Measurements from ENCODE around the gene AP3M1.

Gene AP3M1

GRCh38 chr10:74086317-74086716 lies 64.3 kb downstream of the AP3M1 start:
- Histone ChIP-seq H3K4me1 (ENCODE audit: control insufficient read depth, insufficient read depth, low read length) (no peaks in the 10 kb centered on the region), H3K36me3 (ENCODE audit: control insufficient read depth, insufficient read depth, low read length) (peaks cover 10% of the 10 kb centered on the region), H3K4me3 (ENCODE audit: low read depth, low read length) (no peak overlapping the region), H3K9ac (ENCODE audit: low read depth, low read length) (no peak overlapping the region), H3K27me3 (ENCODE audit: control insufficient read depth, insufficient read depth, low read length) (no peaks in the 10 kb centered on the region), H3K9me3 (ENCODE audit: control insufficient read depth, insufficient read depth, low read length) (no peaks in the 10 kb centered on the region)

- H3K27me3 ChIP-seq (ENCODE audit: control insufficient read depth, insufficient read depth, low read length), result no peaks in the 10 kb centered on the region
- H3K4me1 ChIP-seq (ENCODE audit: control insufficient read depth, insufficient read depth, low read length), result peaks cover 8% of the 10 kb centered on the region
- peaks cover 10% of the 10 kb centered on the region for H3K36me3 ChIP-seq (ENCODE audit: control insufficient read depth, insufficient read depth, low read length)
- no peaks in the 10 kb centered on the region for H3K9me3 ChIP-seq (ENCODE audit: control insufficient read depth, insufficient read depth, low read length)
- no peak overlapping the region for H3K9ac ChIP-seq (ENCODE audit: low read depth, low read length)
- no peak overlapping the region for H3K4me3 ChIP-seq (ENCODE audit: low read depth, low read length)
Observed at GRCh38 chr10:74084955-74085354, 65.7 kb downstream of the AP3M1 start.

GRCh38 chr10:74083304-74083703 lies 67.3 kb downstream of the AP3M1 start:
- Histone ChIP-seq H3K9ac (ENCODE audit: low read depth, low read length) (no peak overlapping the region), H3K36me3 (ENCODE audit: control insufficient read depth, insufficient read depth, low read length) (no peaks in the 10 kb centered on the region), H3K4me1 (ENCODE audit: control insufficient read depth, insufficient read depth, low read length) (peaks cover 18% of the 10 kb centered on the region), H3K9me3 (ENCODE audit: control insufficient read depth, insufficient read depth, low read length) (no peaks in the 10 kb centered on the region), H3K4me3 (ENCODE audit: low read depth, low read length) (no peak overlapping the region), H3K27me3 (ENCODE audit: control insufficient read depth, insufficient read depth, low read length) (no peaks in the 10 kb centered on the region)

DNA sequence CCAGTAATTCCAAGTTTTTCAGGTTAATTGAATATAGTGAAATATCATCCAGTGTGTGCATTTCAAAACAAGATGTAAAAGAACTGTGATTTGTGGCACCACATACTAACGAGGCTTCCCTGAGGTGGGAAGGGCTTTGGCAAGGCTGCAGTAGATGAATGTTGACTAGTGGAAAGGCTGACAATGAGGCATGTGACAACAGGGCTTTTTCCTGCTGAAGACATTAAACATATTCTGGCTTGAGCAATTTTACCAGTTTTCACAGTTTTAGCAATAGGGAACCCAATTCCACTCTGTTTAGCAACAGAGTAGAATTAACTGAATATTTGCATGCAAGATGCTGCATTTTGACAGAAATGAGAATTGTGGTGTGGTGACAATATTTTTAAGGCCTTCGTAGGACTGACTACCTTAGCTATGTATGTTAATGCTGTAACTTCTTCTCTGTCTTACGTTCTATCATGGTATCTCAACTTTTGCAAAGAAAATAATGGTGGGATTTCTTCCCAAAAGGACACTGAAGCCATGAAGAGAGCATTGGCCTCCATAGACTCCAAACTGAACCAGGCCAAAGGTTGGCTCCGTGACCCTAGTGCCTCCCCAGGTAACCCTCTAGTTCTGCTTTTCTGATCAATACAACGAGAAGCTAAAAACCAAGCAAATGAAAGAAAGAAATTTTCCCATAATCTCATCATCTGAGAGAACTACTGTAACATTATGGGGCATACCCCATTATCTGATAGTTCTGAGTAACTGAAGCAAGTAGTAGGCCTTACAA lies 68.5 kb downstream of the AP3M1 start:
- H3K4me3 ChIP-seq (ENCODE audit: low read depth, low read length), result no peak overlapping the region
- peaks cover 20% of the 10 kb centered on the region for H3K4me1 ChIP-seq (ENCODE audit: control insufficient read depth, insufficient read depth, low read length)
- no peaks in the 10 kb centered on the region for H3K9me3 ChIP-seq (ENCODE audit: control insufficient read depth, insufficient read depth, low read length)
- H3K9ac ChIP-seq (ENCODE audit: low read depth, low read length), result no peak overlapping the region
- H3K27me3 ChIP-seq (ENCODE audit: control insufficient read depth, insufficient read depth, low read length), result no peaks in the 10 kb centered on the region
- no peaks in the 10 kb centered on the region for H3K36me3 ChIP-seq (ENCODE audit: control insufficient read depth, insufficient read depth, low read length)

- Histone ChIP-seq H3K4me1 (ENCODE audit: control insufficient read depth, insufficient read depth, low read length) (peaks cover 20% of the 10 kb centered on the region), H3K27me3 (ENCODE audit: control insufficient read depth, insufficient read depth, low read length) (no peaks in the 10 kb centered on the region), H3K9me3 (ENCODE audit: control insufficient read depth, insufficient read depth, low read length) (no peaks in the 10 kb centered on the region), H3K9ac (ENCODE audit: low read depth, low read length) (no peak overlapping the region), H3K36me3 (ENCODE audit: control insufficient read depth, insufficient read depth, low read length) (no peaks in the 10 kb centered on the region), H3K4me3 (ENCODE audit: low read depth, low read length) (no peak overlapping the region)
Observed at GRCh38 chr10:74081192-74081803, 69.3 kb downstream of the AP3M1 start.

- Histone ChIP-seq H3K36me3 (ENCODE audit: control insufficient read depth, insufficient read depth, low read length) (no peaks in the 10 kb centered on the region), H3K4me3 (ENCODE audit: low read depth, low read length) (no peak overlapping the region), H3K9ac (ENCODE audit: low read depth, low read length) (no peak overlapping the region)
Observed at GRCh38 chr10:74079936-74080590, 70.6 kb downstream of the AP3M1 start.

GRCh38 chr10:74079028-74079935 lies 71.3 kb downstream of the AP3M1 start:
- peaks cover 20% of the 10 kb centered on the region for H3K4me1 ChIP-seq (ENCODE audit: control insufficient read depth, insufficient read depth, low read length)
- H3K27me3 ChIP-seq (ENCODE audit: control insufficient read depth, insufficient read depth, low read length), result no peaks in the 10 kb centered on the region
- H3K36me3 ChIP-seq (ENCODE audit: control insufficient read depth, insufficient read depth, low read length), result no peaks in the 10 kb centered on the region
- no peak overlapping the region for H3K9ac ChIP-seq (ENCODE audit: low read depth, low read length)
- H3K4me3 ChIP-seq (ENCODE audit: low read depth, low read length), result no peak overlapping the region
- H3K9me3 ChIP-seq (ENCODE audit: control insufficient read depth, insufficient read depth, low read length), result no peaks in the 10 kb centered on the region

More at GRCh38 chr10:74079936-74080590, 70.6 kb downstream of the AP3M1 start:
- H3K4me1 ChIP-seq (ENCODE audit: control insufficient read depth, insufficient read depth, low read length), result peaks cover 20% of the 10 kb centered on the region
- no peaks in the 10 kb centered on the region for H3K27me3 ChIP-seq (ENCODE audit: control insufficient read depth, insufficient read depth, low read length)
- H3K9me3 ChIP-seq (ENCODE audit: control insufficient read depth, insufficient read depth, low read length), result no peaks in the 10 kb centered on the region

DNA sequence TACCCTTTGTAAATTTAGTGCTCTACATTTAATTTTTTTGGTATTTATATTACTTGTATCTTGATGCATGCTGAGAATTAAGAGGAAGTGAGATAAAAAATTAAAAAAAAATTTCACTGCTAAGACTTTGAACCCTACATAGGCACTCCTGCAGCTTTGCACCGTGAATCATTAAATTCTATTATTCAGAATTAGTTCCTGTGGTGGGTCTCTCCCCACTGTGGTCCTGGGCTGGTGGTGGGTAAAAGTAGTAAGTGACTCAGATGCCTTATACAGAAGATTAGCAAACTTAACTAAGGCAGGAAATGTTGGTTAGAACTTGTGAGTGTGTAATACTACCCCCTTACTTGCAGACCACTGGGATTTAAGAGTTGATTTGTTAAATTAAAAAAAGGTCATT lies 72.6 kb downstream of the AP3M1 start:
- Histone ChIP-seq H3K36me3 (ENCODE audit: control insufficient read depth, insufficient read depth, low read length) (no peaks in the 10 kb centered on the region), H3K27me3 (ENCODE audit: control insufficient read depth, insufficient read depth, low read length) (no peaks in the 10 kb centered on the region), H3K4me3 (ENCODE audit: low read depth, low read length) (no peak overlapping the region), H3K9me3 (ENCODE audit: control insufficient read depth, insufficient read depth, low read length) (no peaks in the 10 kb centered on the region), H3K9ac (ENCODE audit: low read depth, low read length) (no peak overlapping the region), H3K4me1 (ENCODE audit: control insufficient read depth, insufficient read depth, low read length) (peaks cover 20% of the 10 kb centered on the region)

DNA sequence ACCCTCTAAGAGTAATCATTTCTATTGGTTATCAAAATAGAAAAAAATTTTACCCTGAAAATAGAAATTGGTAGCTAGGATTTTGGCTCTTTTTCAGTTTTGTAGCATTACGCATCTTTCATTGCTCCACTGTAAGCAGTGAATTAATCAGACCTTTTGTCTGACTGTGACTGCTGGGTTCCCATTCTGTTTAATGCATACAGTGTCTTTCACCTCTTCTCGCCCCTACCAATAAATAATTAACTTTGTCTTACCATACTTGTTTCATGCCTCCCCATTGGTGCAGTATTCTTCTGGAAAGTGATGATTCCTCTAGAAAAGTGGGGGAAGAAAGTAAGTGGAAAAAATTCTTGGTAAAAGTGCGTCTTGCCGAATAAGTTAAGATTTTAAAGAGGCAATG lies 73.2 kb downstream of the AP3M1 start:
- peaks cover 2% of the 10 kb centered on the region for H3K36me3 ChIP-seq (ENCODE audit: control insufficient read depth, insufficient read depth, low read length)
- no peak overlapping the region for H3K9ac ChIP-seq (ENCODE audit: low read depth, low read length)

GRCh38 chr10:74076961-74077360 lies 73.7 kb downstream of the AP3M1 start:
- Histone ChIP-seq H3K9ac (ENCODE audit: low read depth, low read length) (no peak overlapping the region), H3K36me3 (ENCODE audit: control insufficient read depth, insufficient read depth, low read length) (peaks cover 2% of the 10 kb centered on the region), H3K27me3 (ENCODE audit: control insufficient read depth, insufficient read depth, low read length) (no peaks in the 10 kb centered on the region), H3K9me3 (ENCODE audit: control insufficient read depth, insufficient read depth, low read length) (no peaks in the 10 kb centered on the region), H3K4me1 (ENCODE audit: control insufficient read depth, insufficient read depth, low read length) (peaks cover 20% of the 10 kb centered on the region), H3K4me3 (ENCODE audit: low read depth, low read length) (no peak overlapping the region)

More for the DNA sequence above, 73.2 kb downstream of the AP3M1 start:
- Histone ChIP-seq H3K4me1 (ENCODE audit: control insufficient read depth, insufficient read depth, low read length) (peaks cover 20% of the 10 kb centered on the region), H3K27me3 (ENCODE audit: control insufficient read depth, insufficient read depth, low read length) (no peaks in the 10 kb centered on the region), H3K9me3 (ENCODE audit: control insufficient read depth, insufficient read depth, low read length) (no peaks in the 10 kb centered on the region), H3K4me3 (ENCODE audit: low read depth, low read length) (no peak overlapping the region)

- no peaks in the 10 kb centered on the region for H3K9me3 ChIP-seq (ENCODE audit: control insufficient read depth, insufficient read depth, low read length)
- H3K27me3 ChIP-seq (ENCODE audit: control insufficient read depth, insufficient read depth, low read length), result no peaks in the 10 kb centered on the region
- peaks cover 28% of the 10 kb centered on the region for H3K4me1 ChIP-seq (ENCODE audit: control insufficient read depth, insufficient read depth, low read length)
- no peak overlapping the region for H3K4me3 ChIP-seq (ENCODE audit: low read depth, low read length)
- no peak overlapping the region for H3K9ac ChIP-seq (ENCODE audit: low read depth, low read length)
- H3K36me3 ChIP-seq (ENCODE audit: control insufficient read depth, insufficient read depth, low read length), result peaks cover 2% of the 10 kb centered on the region
Observed at GRCh38 chr10:74075906-74076305, 74.7 kb downstream of the AP3M1 start.

Measured in iPS-15b (cell line).